Measurements from ENCODE around the gene IGLL5.

The IGLL5 gene

GRCh38 chr22:22929381-22930221 lies 42.0 kb downstream of the IGLL5 start:
- DNase-seq, result no peak

GRCh38 chr22:22930222-22930497 lies 42.5 kb downstream of the IGLL5 start:
- no peak for DNase-seq

DNA sequence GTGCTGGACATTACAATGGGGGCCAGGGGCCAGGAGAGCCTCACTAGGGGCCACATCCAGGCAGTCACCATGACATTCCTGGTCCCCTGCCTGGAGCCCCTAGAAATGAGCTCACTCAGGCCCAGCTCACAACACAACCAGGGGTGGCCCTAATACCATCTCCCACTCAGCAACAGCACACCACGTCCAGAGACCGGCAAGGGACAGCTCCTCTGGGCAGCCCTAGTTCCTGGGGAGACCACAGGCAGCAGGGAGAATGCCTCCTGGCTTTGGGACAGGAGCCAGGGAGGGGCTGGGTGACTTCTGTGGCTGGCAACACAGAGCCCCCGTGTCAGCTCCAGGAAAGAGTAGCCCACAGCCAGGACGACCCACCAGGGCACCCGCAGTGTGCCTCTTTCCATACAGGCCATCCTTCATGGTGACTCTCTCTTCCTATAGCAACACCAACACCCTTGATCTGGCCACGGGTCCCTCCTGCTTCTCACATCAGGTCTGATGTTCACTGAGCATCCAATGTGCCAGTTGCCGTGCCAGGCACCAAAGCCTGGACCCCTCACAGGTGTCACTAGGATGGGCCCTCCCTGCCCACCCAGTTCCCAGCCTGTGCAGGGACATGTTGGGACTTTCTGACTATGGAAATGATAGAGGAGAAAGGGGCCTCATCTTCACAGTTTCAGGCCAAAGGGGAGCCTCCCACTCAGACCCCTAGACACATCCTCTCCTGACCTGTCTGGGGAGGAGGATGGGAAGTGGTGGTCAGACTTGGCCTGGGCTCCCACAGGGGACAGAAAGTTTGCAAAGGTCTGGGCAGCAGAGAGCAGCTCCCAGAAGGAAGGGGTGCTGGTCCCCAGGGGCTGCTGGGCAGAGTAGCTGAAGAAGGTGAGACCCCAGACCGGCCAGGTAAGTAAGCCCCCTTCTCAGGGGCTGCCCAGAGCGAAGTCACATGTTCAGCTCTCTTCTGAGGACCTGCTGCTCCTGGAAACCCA lies 43.2 kb downstream of the IGLL5 start:
- DNase-seq, result no peak

DNA sequence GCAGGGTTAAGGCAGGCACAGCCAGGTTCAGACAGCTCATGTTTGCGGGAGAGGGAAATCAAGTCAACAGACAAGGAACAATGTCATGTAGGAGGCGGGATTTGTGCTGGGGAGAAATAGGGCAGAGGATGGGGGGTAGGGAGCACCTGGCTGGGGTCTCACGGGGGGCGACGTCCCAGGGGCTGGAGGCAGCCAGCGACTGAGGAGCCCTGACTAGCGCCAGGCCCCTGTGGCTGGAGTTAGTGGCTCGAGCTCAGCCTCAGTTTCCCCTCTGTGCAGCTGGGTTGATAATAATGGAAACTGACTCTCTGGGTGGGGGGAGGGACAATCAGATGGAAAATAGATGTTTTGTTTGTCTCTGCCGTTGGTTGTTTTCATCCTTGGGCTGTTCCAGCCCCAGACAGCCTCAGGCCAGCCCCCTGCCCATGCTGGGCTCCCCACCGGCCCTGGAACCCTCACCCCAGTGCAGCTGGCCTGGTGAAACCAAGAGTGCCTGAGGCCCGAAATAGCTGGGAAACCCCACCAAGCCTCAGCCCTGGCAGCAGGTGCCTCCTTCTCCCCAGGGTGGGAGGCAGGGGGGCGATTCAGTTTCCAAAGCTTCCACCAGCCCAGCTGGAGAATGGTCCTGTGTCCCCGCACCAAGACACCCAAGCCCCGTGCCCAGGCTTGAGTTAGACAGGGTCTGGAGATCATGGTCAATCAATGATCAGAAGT lies 44.1 kb downstream of the IGLL5 start:
- no peak for DNase-seq

- no peak for DNase-seq
Measured at GRCh38 chr22:22932512-22932941, 44.9 kb downstream of the IGLL5 start.

GRCh38 chr22:22933100-22933806 lies 45.6 kb downstream of the IGLL5 start:
- DNase-seq, result no peak

- DNase-seq, result no peak
Measured at GRCh38 chr22:22933807-22934542, 46.4 kb downstream of the IGLL5 start.

- DNase-seq, result no peak
Measured at GRCh38 chr22:22934543-22935055, 47.0 kb downstream of the IGLL5 start.

- no peak for DNase-seq
Measured at GRCh38 chr22:22935056-22935545, 47.5 kb downstream of the IGLL5 start.

- DNase-seq, result no peak
Measured at GRCh38 chr22:22935546-22936157, 48.0 kb downstream of the IGLL5 start.

GRCh38 chr22:22936180-22936914 lies 48.7 kb downstream of the IGLL5 start:
- DNase-seq, result no peak

DNA sequence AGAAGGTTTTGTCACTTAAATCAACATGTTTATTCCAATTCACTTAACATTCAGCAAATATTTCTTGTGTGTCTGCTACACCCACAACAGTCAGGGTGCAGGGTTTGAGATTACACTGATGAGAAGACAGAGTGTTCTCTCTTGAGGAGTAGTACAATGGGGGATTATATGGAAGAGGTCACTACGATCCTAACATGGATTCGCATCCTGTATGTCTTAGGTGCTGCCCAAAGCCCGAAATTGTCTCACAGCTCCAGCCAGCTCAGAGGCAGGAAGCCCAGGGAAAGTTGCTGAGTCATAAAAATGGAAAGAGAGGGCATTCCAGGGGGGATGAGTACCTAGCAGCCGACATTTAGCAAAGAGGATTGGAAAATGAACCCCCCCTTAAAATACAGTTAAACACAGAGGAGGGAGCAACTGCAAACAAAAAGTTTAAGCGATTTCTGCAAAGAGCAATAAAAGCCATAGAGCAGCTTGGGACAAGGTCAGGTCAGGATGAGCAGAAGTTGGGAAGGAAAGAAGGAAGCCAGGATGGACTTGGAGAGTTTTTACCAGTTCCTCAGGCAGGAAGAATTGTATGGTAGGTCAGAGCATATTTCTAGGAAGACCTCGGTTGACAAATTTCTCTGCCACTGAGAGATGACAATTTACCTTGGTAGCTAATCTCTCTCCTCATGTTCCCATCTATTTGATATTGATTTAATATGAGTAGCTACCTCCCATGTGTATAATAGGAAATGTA lies 49.5 kb downstream of the IGLL5 start:
- no peak for DNase-seq

DNA sequence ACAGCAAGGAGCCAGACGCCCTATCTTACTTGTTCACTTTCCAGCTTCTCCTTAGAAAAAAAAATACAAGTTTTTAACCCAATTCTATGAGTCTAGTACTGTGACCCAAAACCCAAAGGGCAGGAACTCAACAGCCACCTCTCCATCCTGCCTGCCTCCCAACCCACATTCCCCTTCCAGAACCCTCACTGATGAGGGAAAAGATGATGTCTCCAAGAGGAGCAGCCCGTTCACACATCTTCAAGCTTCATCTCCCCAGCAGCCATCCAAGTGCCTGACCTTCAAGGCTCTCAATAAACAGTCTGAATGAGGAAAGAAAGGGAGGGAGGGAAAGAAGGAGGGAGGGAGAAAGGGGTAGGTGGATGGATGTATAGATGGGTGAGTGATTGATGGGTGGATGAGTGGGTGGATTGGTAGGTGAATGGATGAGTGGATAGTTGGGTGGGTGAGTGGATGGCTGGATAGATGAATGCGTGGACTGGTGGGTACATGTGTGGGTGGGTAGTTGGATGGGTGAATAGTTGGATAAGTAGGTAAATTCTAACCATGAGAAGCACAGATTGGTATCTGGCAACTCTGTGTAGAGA lies 50.4 kb downstream of the IGLL5 start:
- DNase-seq, result no peak

DNA sequence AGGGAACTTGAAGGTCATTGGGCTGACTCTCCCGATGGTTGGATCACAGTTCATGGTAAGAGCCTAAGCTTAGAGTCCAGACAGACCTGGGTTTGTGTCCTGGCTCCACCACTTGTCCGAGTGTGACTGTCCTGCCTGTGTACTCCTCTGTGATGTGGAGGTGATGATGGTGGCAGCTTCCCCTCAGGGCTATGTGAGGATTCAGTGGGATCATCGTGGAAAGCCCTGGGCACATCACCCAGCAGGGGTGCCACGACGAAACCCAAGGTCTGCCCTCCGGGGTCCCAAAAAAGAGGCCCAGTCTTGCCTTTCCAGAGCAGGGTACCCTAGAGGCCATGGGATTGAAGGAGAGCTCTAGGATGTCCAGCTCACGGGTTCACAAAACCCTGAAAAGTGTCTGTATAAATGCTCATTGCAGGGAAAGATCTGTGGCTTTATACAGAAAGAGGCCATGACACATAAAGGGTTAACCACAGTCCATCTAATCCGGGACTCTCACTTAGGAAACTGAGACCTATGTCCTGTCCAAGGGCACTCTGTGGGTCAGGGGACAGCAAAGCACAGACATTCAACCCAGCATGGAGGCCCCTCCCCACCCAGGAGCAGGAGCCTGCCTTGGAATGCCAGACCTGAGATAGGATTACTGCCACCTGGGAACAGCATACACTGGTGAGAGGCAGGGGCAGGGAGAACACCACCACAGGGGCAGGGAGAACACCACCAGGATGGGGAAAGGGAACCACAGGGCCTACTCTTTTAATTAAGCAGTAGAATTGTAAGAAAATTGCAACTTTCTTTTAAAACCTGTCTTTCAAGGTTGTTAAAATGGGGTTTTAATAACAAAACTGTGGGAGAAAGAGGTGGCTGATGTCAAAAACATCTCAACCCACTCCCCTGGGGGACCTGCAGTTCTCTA lies 51.3 kb downstream of the IGLL5 start:
- DNase-seq, result no peak

DNA sequence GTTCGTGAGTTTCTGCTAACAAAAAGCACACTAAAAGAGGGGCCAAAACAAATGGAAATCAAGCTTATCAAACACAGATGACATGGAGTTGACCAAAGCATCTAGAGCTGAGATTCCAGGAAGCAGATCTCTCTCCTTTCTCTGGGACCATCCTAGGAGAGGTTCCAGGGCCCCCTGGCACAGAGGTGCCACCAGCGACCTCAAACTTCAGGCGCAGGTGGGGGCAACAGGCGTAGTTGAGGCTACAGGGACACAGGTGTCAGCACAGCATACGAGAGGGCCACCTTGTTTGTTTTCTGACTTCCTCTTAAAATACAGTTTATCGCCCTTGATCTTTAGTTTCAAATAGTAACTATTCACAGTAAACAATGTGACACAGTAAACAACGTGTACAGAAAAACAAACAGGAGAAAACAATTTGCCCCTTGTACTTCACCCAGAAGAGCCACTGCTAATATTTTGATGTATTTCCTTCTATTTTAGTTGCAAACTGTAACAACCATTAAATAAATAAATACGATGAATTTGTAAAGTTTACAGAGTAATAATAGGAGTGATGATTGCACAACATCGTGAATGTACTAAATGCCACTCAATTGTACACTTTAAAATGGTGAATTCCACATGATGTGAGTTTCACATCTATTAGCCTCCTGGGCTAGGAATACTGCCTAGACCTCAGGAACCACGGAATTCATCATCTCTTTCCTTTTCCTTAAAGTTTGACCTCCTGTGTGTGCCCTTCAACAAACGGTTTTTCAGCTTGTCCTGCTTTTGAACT lies 52.2 kb downstream of the IGLL5 start:
- no peak for DNase-seq

GRCh38 chr22:22940961-22941605 lies 53.5 kb downstream of the IGLL5 start:
- DNase-seq, result no peak
